ENCODE measurements around the gene SCP2D1.

GRCh38 chr20:18794428-18794787, 19.2 kb upstream of the SCP2D1 start:
- TF ChIP-seq CTCF (IDR thresholded peaks at IDR 0.05; ENCODE audit: low read depth, low read length, poor library complexity, severe bottlenecking): no peak
- no peak for TF ChIP-seq EZH2phosphoT487 (IDR thresholded peaks at IDR 0.05; ENCODE audit: borderline replicate concordance, low read length)

All from DOHH2 (cell line).